Measurements from ENCODE around the gene CDK5RAP3. TPM values are rescaled to one million over a fixed set of nuclear protein-coding genes. Genes with fewer than 3 reads are reported as not detected.

Gene CDK5RAP3
- total and polyA plus RNA-seq, 2 of the 13 experiments (the other 11 are each of a cell fraction or from before 2014, with no cell fraction given): 128 to 154 TPM

GRCh38 chr17:47978324-47978723 lies 7.4 kb downstream of the CDK5RAP3 start (continued):
- no peak for TF ChIP-seq ZBTB46 (CRISPR knock-in tag; IDR thresholded peaks at IDR 0.05; ENCODE audit: borderline replicate concordance)
- TF ChIP-seq MXD3 (CRISPR knock-in tag; IDR thresholded peaks at IDR 0.05): no peak
- no peak for TF ChIP-seq KIAA2018 (CRISPR knock-in tag; IDR thresholded peaks at IDR 0.05; ENCODE audit: borderline replicate concordance)
- no peak for TF ChIP-seq ZNF20 (CRISPR knock-in tag; IDR thresholded peaks at IDR 0.05)
- TF ChIP-seq RFX3 (CRISPR knock-in tag; IDR thresholded peaks at IDR 0.05): no peak
- no peak for TF ChIP-seq SP1 (IDR thresholded peaks at IDR 0.05)
- TF ChIP-seq SP1 (CRISPR knock-in tag; IDR thresholded peaks at IDR 0.05): peak; percentile 31; the same call in 1 of the 2 replicates
- no peak for TF ChIP-seq SALL2 (CRISPR knock-in tag; IDR thresholded peaks at IDR 0.05)
- TF ChIP-seq PITX1 (CRISPR knock-in tag; IDR thresholded peaks at IDR 0.05): peak; percentile 68; the same call in 1 of the 2 replicates
- no peak for TF ChIP-seq NFE2L2 (IDR thresholded peaks at IDR 0.05; ENCODE audit: low read length)
- TF ChIP-seq SP140L (CRISPR knock-in tag; IDR thresholded peaks at IDR 0.05; ENCODE audit: borderline replicate concordance): no peak
- TF ChIP-seq ZNF10 (CRISPR knock-in tag; IDR thresholded peaks at IDR 0.05; ENCODE audit: borderline replicate concordance, low read depth): no peak
- no peak for TF ChIP-seq MED13 (CRISPR knock-in tag; IDR thresholded peaks at IDR 0.05)
- TF ChIP-seq CTCF (CRISPR knock-in tag; IDR thresholded peaks at IDR 0.05): peak; percentile 87
- TF ChIP-seq ZBTB37 (CRISPR knock-in tag; IDR thresholded peaks at IDR 0.05): no peak
